Measurements from ENCODE around the gene RABEP2. TPM values are rescaled to one million over a fixed set of nuclear protein-coding genes. Genes with fewer than 3 reads are reported as not detected.
"Not testable (repeated sequence)": the region's sequence is repeated elsewhere in the genome, so short reads cannot be mapped to it uniquely, and the experiment has no call there.

RABEP2 gene, protein sequence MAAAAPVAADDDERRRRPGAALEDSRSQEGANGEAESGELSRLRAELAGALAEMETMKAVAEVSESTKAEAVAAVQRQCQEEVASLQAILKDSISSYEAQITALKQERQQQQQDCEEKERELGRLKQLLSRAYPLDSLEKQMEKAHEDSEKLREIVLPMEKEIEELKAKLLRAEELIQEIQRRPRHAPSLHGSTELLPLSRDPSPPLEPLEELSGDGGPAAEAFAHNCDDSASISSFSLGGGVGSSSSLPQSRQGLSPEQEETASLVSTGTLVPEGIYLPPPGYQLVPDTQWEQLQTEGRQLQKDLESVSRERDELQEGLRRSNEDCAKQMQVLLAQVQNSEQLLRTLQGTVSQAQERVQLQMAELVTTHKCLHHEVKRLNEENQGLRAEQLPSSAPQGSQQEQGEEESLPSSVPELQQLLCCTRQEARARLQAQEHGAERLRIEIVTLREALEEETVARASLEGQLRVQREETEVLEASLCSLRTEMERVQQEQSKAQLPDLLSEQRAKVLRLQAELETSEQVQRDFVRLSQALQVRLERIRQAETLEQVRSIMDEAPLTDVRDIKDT
- total RNA-seq, result 38.3 and 44.6 TPM in 2 replicates

GRCh38 chr16:28924762-28925385 is at the start of gene RABEP2:
Gene RABEP2 (minus strand): TSS chr16:28925238. CDS start chr16:28925163, 75 bp downstream.
- TF ChIP-seq CTCF (IDR thresholded peaks at IDR 0.05; ENCODE audit: insufficient read depth, low read length, poor library complexity, severe bottlenecking), result no peak
- DNase-seq (ENCODE audit: low read depth), result no peak
- Histone ChIP-seq H3K4me3 (ENCODE audit: low read depth, low read length) (peak within 1 kb of the TSS; percentile 91), H3K27me3 (ENCODE audit: control insufficient read depth, insufficient read depth, low read length) (no peaks in the 10 kb centered on the region), H3K36me3 (ENCODE audit: control insufficient read depth, insufficient read depth, low read length) (no peaks in the 10 kb centered on the region)

GRCh38 chr16:28974437-28975157 is 49.6 kb upstream of the RABEP2 start, which contains the start of gene SPNS1:
Gene SPNS1 (plus strand): TSS chr16:28974778. CDS start chr16:28975152, 374 bp downstream.
- no peak for TF ChIP-seq CTCF (IDR thresholded peaks at IDR 0.05; ENCODE audit: insufficient read depth, low read length, poor library complexity, severe bottlenecking)
- peak within 1 kb of the TSS; percentile 87 for H3K4me3 ChIP-seq (ENCODE audit: low read depth, low read length)
- no peaks in the 10 kb centered on the region for H3K36me3 ChIP-seq (ENCODE audit: control insufficient read depth, insufficient read depth, low read length)
- peak; percentile 86 for DNase-seq (ENCODE audit: low read depth)
- no peaks in the 10 kb centered on the region for H3K27me3 ChIP-seq (ENCODE audit: control insufficient read depth, insufficient read depth, low read length)

DNA sequence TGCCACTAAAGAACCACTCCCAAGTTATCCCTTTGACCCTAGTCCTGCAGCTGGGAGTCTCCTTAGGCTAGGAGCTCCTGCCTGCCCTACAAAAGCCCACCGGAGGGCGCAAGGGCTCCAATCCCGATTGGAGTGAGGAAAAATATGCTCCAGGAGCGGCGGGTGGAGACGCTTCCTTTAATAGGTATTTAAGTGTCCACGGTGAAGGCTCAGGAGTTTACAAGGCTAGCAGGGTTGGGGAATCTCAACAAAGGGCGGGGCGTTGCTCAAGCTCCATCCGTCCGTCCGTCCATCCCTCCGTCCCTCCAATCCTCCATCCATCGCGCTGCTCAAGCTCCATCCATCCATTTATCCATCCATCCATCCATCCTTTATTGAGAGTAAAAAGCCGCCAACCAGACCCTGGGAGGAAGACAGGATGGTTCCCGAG is 49.0 kb upstream of the RABEP2 start:
- DNase-seq (ENCODE audit: low read depth), result no peak
- peak overlapping the region; percentile 87 for H3K4me3 ChIP-seq (ENCODE audit: low read depth, low read length)
- no peaks in the 10 kb centered on the region for H3K36me3 ChIP-seq (ENCODE audit: control insufficient read depth, insufficient read depth, low read length)
- no peaks in the 10 kb centered on the region for H3K27me3 ChIP-seq (ENCODE audit: control insufficient read depth, insufficient read depth, low read length)
- TF ChIP-seq CTCF (IDR thresholded peaks at IDR 0.05; ENCODE audit: insufficient read depth, low read length, poor library complexity, severe bottlenecking), result peak; percentile 90

GRCh38 chr16:28969696-28970095 is 44.7 kb upstream of the RABEP2 start:
- DNase-seq (ENCODE audit: low read depth); H3K4me3 ChIP-seq (ENCODE audit: low read depth, low read length); H3K27me3 ChIP-seq (ENCODE audit: control insufficient read depth, insufficient read depth, low read length); H3K36me3 ChIP-seq (ENCODE audit: control insufficient read depth, insufficient read depth, low read length): not testable (repeated sequence)

DNA sequence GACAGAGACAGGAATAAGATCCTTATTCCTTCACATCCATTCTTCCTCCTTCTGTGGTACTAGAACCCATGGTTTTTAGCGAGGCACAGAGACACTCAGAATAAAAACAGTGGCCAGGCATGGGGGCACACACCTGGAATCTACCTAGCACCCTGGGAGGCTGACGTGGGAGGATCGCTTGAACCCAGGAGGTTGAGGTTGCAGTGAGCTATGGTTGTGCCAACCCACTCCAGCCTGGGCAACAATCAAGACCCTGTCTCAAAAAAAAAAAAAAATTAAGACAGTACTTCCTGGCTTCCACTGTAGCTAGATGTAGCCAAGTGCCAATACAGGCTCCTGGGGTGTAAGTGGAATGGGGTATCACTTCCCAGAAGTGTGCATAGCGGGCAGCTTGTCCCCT is 42.1 kb upstream of the RABEP2 start:
- no peak for DNase-seq (ENCODE audit: low read depth)
- H3K36me3 ChIP-seq (ENCODE audit: control insufficient read depth, insufficient read depth, low read length), result peaks cover 1% of the 10 kb centered on the region
- H3K27me3 ChIP-seq (ENCODE audit: control insufficient read depth, insufficient read depth, low read length), result no peaks in the 10 kb centered on the region
- no peak overlapping the region for H3K4me3 ChIP-seq (ENCODE audit: low read depth, low read length)
- no peak for TF ChIP-seq CTCF (IDR thresholded peaks at IDR 0.05; ENCODE audit: insufficient read depth, low read length, poor library complexity, severe bottlenecking)

DNA sequence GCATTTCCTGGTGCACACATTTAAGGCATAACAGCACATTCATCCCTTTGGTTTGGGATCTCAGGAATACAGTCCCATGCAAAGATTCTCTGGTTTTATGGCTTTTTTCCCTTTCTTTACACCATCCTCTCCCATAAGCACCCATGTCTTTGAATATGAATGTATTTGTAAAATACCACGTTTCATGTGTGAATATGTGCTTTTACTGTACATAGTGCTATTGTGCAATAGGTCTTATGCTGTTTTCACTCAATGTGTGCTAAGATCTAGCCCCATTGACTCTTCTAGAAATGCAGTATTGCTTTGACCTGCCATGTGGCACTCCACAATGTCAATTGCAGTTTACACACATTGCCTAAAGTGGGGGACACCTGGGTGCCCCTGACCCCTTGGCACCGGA is 39.5 kb upstream of the RABEP2 start:
- no peak for DNase-seq (ENCODE audit: low read depth)
- no peaks in the 10 kb centered on the region for H3K27me3 ChIP-seq (ENCODE audit: control insufficient read depth, insufficient read depth, low read length)
- H3K36me3 ChIP-seq (ENCODE audit: control insufficient read depth, insufficient read depth, low read length), result peaks cover 1% of the 10 kb centered on the region
- no peak for TF ChIP-seq CTCF (IDR thresholded peaks at IDR 0.05; ENCODE audit: insufficient read depth, low read length, poor library complexity, severe bottlenecking)
- H3K4me3 ChIP-seq (ENCODE audit: low read depth, low read length), result no peak overlapping the region

Data from kidney epithelial cell (primary cell).